H1 (cell line): ENCODE measurements around the gene KCTD15. TPM values are rescaled to one million over a fixed set of nuclear protein-coding genes. Genes with fewer than 3 reads are reported as not detected.

ENCODE experiments used
- CBX8 ChIP-seq: fragments of 300-800, 300-1000 bp; sonication (generic); IDR thresholded peaks from 2 replicates; pipeline ENCODE4 v1.7.1; 2016; ENCODE audit warnings: low read depth, low read length, borderline replicate concordance
- CEBPB ChIP-seq: IDR thresholded peaks from 2 replicates; pipeline ENCODE4 v1.6.1; 2012; ENCODE audit warnings: low read depth, low read length
- GTF2F1 ChIP-seq: IDR thresholded peaks from 2 replicates; pipeline ENCODE4 v1.6.1; 2012; ENCODE audit warnings: low read depth, low read length, improper control_type of control experiment, borderline replicate concordance
- KDM5A ChIP-seq: fragments of 200-600 bp; IDR thresholded peaks from 2 replicates; pipeline ENCODE4 v1.7.1; 2012; ENCODE audit warnings: mild to moderate bottlenecking, low read length, inconsistent platforms, mixed read lengths
- SP1 ChIP-seq: IDR thresholded peaks from 2 replicates; pipeline ENCODE4 v1.6.1; 2011; ENCODE audit warnings: low read depth, low read length
- SP2 ChIP-seq: IDR thresholded peaks from 2 replicates; pipeline ENCODE4 v1.6.1; 2012; ENCODE audit warnings: mild to moderate bottlenecking, low read length, inconsistent platforms
- polyA plus RNA-seq, 7 experiments: library from polyadenylated mRNA; depleted of rRNA in 3 of 7; stranded (reverse) in 5 of 7; unstranded in 2 of 7; fragments of >200 nt in 5 of 7; fragments of 200-250 nt in 2 of 7; gene quantifications; 1 replicate in 5 of 7; 2 replicates in 1 of 7; 4 replicates in 1 of 7; pipeline versions ENCODE4 v1.2.1 to v1.2.3, GENCODE V29; 2011 to 2013; ENCODE audit warnings: missing spikeins in 2 of 7, mixed read lengths in 2 of 7
- total RNA-seq: library from RNA; stranded (reverse); fragmentation: NEBNext Ultra II Directional; extraction: Animal tissue kit (Norgen Biotek cat#: 25700); gene quantifications from 2 replicates; pipeline ENCODE4 v1.2.1, GENCODE V29; 2021

The KCTD15 gene
- total and polyA plus RNA-seq, 2 of the 8 experiments (the other 6 are each of a cell fraction or from before 2014, with no cell fraction given) = 25.1 to 27.0 TPM

- no peak for TF ChIP-seq SP2
- no peak for TF ChIP-seq GTF2F1
- no peak for TF ChIP-seq KDM5A
- TF ChIP-seq SP1 = no peak
- no peak for TF ChIP-seq CBX8
- no peak for TF ChIP-seq CEBPB
Observed at GRCh38 chr19:33766623-33767022, 30.0 kb upstream of the KCTD15 start (continued).
